GM23338 (cell line): ENCODE results near the gene SHROOM2. TPM values are rescaled to one million over a fixed set of nuclear protein-coding genes. Genes with fewer than 3 reads are reported as not detected.

Experiments
- ATAC-seq: fragments of 200-7000 bp; cut with Tn5 transposase; 3 replicates; pipeline ENCODE4 v1.9.1; 2020
- DNase-seq: peaks from one replicate; pipeline ENCODE4 v3.0.0-alpha.2; 2015; ENCODE audit warnings: low spot score
- H2AFZ ChIP-seq: fragments of 200-600 bp; sonication (generic); 2 replicates; pipeline ENCODE4 v1.8.0; 2016; ENCODE audit warnings: antibody characterized with exemption, mild to moderate bottlenecking, moderate library complexity
- H3F3A ChIP-seq: fragments of 200-600 bp; sonication (generic); replicated peaks from 2 replicates; pipeline ENCODE4 v1.8.0; 2017; ENCODE audit warnings: antibody characterized with exemption, mixed run types, low read depth
- H3K27ac ChIP-seq: fragments of 200-600 bp; sonication (generic); 2 replicates; pipeline ENCODE4 v1.6.1; 2016; ENCODE audit warnings: low read depth
- H3K27me3 ChIP-seq: fragments of 200-600 bp; sonication (generic); 2 replicates; pipeline ENCODE4 v1.8.0; 2016; ENCODE audit warnings: mild to moderate bottlenecking, mixed run types, moderate library complexity; ENCODE audit not compliant: insufficient read depth
- H3K36me3 ChIP-seq: fragments of 200-600 bp; sonication (generic); 2 replicates; pipeline ENCODE4 v1.8.0; 2016; ENCODE audit warnings: mild to moderate bottlenecking; ENCODE audit not compliant: insufficient read depth
- H3K4me1 ChIP-seq: fragments of 200-600 bp; sonication (generic); 2 replicates; pipeline ENCODE4 v1.8.0; 2016; ENCODE audit warnings: mild to moderate bottlenecking, moderate library complexity; ENCODE audit not compliant: insufficient read depth
- H3K4me2 ChIP-seq: fragments of 200-600 bp; sonication (generic); 2 replicates; pipeline ENCODE4 v1.7.1; 2017; ENCODE audit warnings: mixed run types
- H3K4me3 ChIP-seq: fragments of 200-600 bp; sonication (generic); 2 replicates; pipeline ENCODE4 v1.6.1; 2016; ENCODE audit warnings: mixed run types
- H3K79me2 ChIP-seq: fragments of 200-600 bp; sonication (generic); replicated peaks from 2 replicates; pipeline ENCODE4 v1.8.0; 2017; ENCODE audit warnings: mild to moderate bottlenecking; ENCODE audit not compliant: insufficient read depth
- H3K9me2 ChIP-seq: fragments of 200-600 bp; sonication (generic); 2 replicates; pipeline ENCODE4 v1.8.0; 2017; ENCODE audit not compliant: insufficient read depth
- H4K20me1 ChIP-seq: fragments of 200-600 bp; sonication (generic); replicated peaks from 2 replicates; pipeline ENCODE4 v1.8.0; 2017; ENCODE audit warnings: mild to moderate bottlenecking; ENCODE audit not compliant: insufficient read depth
- H3K27ac Mint-ChIP-seq: 2 replicates; pipeline ENCODE4 v1.8.0; 2020; ENCODE audit warnings: inconsistent platforms, mild to moderate bottlenecking, moderate library complexity, mixed read lengths
- H3K27me3 Mint-ChIP-seq: 3 replicates; pipeline ENCODE4 v1.8.0; 2022; ENCODE audit warnings: low read depth, mild to moderate bottlenecking, moderate library complexity, mixed read lengths, inconsistent platforms; ENCODE audit not compliant: insufficient read depth, poor library complexity
- H3K36me3 Mint-ChIP-seq: 3 replicates; pipeline ENCODE4 v1.8.0; 2021; ENCODE audit warnings: low read depth, mild to moderate bottlenecking, inconsistent platforms, moderate library complexity, mixed read lengths
- H3K4me1 Mint-ChIP-seq: 3 replicates; pipeline ENCODE4 v1.8.0; 2020; ENCODE audit warnings: mild to moderate bottlenecking, inconsistent platforms, mixed read lengths
- H3K4me3 Mint-ChIP-seq: 3 replicates; pipeline ENCODE4 v1.8.0; 2021; ENCODE audit warnings: moderate library complexity, mild to moderate bottlenecking, inconsistent platforms, mixed read lengths
- H3K9me3 Mint-ChIP-seq: 3 replicates; pipeline ENCODE4 v1.8.0; 2020; ENCODE audit warnings: moderate library complexity, mild to moderate bottlenecking, inconsistent platforms, mixed read lengths
- CREB1 ChIP-seq: fragments of 250-450 bp; sonication (Bioruptor Pico); IDR thresholded peaks from 2 replicates; pipeline ENCODE4 v1.5.0; 2020; ENCODE audit warnings: low read depth, mild to moderate bottlenecking, moderate library complexity
- CTCF ChIP-seq, 2 experiments: fragments of 200-600 bp in 1 of 2; sonication (generic) in 1 of 2; conservative IDR thresholded peaks; 2 replicates each; pipeline versions ENCODE4 v1.5.1 to v1.6.1; 2016 to 2017; ENCODE audit warnings: antibody characterized with exemption in 2 of 2, low read depth in 2 of 2, mild to moderate bottlenecking in 2 of 2, moderate library complexity in 1 of 2
- ETS1 ChIP-seq: IDR thresholded peaks from 2 replicates; pipeline ENCODE4 v1.6.1; 2016; ENCODE audit warnings: antibody characterized with exemption
- EZH2 ChIP-seq: fragments of 200-600 bp; sonication (generic); IDR thresholded peaks from one replicate; pipeline ENCODE4 v1.8.0; 2017; ENCODE audit warnings: antibody characterized with exemption, mild to moderate bottlenecking, low read depth; ENCODE audit not compliant: unreplicated experiment
- EZH2phosphoT487 ChIP-seq: fragments of 200-600 bp; sonication (generic); IDR thresholded peaks from one replicate; pipeline ENCODE4 v1.8.1; 2018; ENCODE audit warnings: antibody characterized with exemption; ENCODE audit not compliant: unreplicated experiment
- JUNB ChIP-seq: IDR thresholded peaks from one replicate; pipeline ENCODE4 v1.6.1; 2016; ENCODE audit warnings: antibody characterized with exemption; ENCODE audit not compliant: unreplicated experiment
- NANOG ChIP-seq: IDR thresholded peaks from 2 replicates; pipeline ENCODE4 v1.6.1; 2016; ENCODE audit warnings: antibody characterized with exemption, borderline replicate concordance
- POLR2AphosphoS5 ChIP-seq: IDR thresholded peaks from 2 replicates; pipeline ENCODE4 v1.6.1; 2016; ENCODE audit warnings: antibody characterized with exemption, low read depth
- ZNF114 ChIP-seq: fragments of 250-450 bp; sonication (Bioruptor Pico); IDR thresholded peaks from 2 replicates; pipeline ENCODE4 v1.5.0; 2020; ENCODE audit warnings: mild to moderate bottlenecking, moderate library complexity
- ZNF331 ChIP-seq: fragments of 250-450 bp; sonication (Bioruptor Pico); IDR thresholded peaks from 2 replicates; pipeline ENCODE4 v1.5.0; 2020; ENCODE audit warnings: low read depth, mild to moderate bottlenecking, moderate library complexity
- polyA plus RNA-seq: library from polyadenylated mRNA; unstranded; fragments of >200 nt; fragmentation: Nextera tagmentation; extraction: Ambion mirVana; gene quantifications from 2 replicates; pipeline ENCODE4 v1.2.1, GENCODE V29; 2016
- total RNA-seq: library from RNA; depleted of rRNA; stranded (reverse); fragments of >200 nt; shearing (Covaris generic); gene quantifications from 2 replicates; pipeline ENCODE4 v1.2.3, GENCODE V29; 2014
- TF ChIP-seq, protein P1 (sequence below): fragments of 250-450 bp; sonication (Bioruptor Pico); IDR thresholded peaks from 2 replicates; pipeline ENCODE4 v1.5.0; 2020; ENCODE audit warnings: mild to moderate bottlenecking, moderate library complexity
- TF ChIP-seq, protein P2 (sequence below): IDR thresholded peaks from one replicate; pipeline ENCODE4 v1.6.1; 2018; ENCODE audit warnings: antibody characterized with exemption; ENCODE audit not compliant: unreplicated experiment

SHROOM2 gene
- total and polyA plus RNA-seq, 2 experiments from 2014 or later: 3.5 to 15.8 TPM

DNA sequence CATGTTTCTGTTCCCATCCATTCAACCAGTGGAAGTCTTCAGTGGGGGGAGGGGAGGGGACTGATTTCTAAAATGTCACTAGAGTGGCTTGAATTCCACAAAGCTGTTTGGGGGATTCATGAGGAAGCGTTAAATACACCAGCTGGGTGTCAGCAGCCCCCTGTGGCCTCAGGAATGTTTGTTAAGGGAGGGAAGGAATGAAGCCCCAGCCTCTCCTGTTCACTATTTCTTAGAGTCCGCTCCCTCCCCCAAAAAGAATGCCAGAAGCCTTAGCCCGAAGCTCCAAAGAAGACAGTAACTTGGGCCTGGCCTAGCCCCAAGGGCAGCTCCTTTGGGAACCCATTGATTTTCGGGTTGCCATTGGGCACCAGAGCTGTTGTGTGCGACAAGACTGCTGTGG, 3.3 kb downstream of the SHROOM2 start:
- ATAC-seq (peak; percentile 53), DNase-seq (peak; percentile 78)
- Histone ChIP-seq H2AFZ (no peak overlapping the region), H3K36me3 (no peaks in the 10 kb centered on the region), H3K27ac (peak overlapping the region; percentile 92), H3K4me1 (peaks cover 38% of the 10 kb centered on the region), H3K79me2 (peaks cover 59% of the 10 kb centered on the region), H3F3A (no peaks in the 10 kb centered on the region), H3K4me2 (peak overlapping the region; percentile 90), H3K9me2 (no peaks in the 10 kb centered on the region), H4K20me1 (no peaks in the 10 kb centered on the region; the same call in 1 of the 2 replicates), H3K27me3 (peaks cover 13% of the 10 kb centered on the region; the same call in 1 of the 2 replicates), H3K4me3 (peak overlapping the region; percentile 43)
- Mint-ChIP-seq H3K36me3 (0 out of 3 replicates have a peak, but pooled peaks cover 5% of the 10 kb centered on the region), H3K27me3 (peaks cover 12% of the 10 kb centered on the region), H3K4me1 (peaks cover 36% of the 10 kb centered on the region), H3K9me3 (no peaks in the 10 kb centered on the region), H3K27ac (peak overlapping the region; percentile 92), H3K4me3 (peak overlapping the region; percentile 86)
- no peak for TF ChIP-seq ZNF114 (CRISPR knock-in tag)
- TF ChIP-seq EZH2: no peak
- TF ChIP-seq POLR2AphosphoS5: no peak
- TF ChIP-seq, protein P1, sequence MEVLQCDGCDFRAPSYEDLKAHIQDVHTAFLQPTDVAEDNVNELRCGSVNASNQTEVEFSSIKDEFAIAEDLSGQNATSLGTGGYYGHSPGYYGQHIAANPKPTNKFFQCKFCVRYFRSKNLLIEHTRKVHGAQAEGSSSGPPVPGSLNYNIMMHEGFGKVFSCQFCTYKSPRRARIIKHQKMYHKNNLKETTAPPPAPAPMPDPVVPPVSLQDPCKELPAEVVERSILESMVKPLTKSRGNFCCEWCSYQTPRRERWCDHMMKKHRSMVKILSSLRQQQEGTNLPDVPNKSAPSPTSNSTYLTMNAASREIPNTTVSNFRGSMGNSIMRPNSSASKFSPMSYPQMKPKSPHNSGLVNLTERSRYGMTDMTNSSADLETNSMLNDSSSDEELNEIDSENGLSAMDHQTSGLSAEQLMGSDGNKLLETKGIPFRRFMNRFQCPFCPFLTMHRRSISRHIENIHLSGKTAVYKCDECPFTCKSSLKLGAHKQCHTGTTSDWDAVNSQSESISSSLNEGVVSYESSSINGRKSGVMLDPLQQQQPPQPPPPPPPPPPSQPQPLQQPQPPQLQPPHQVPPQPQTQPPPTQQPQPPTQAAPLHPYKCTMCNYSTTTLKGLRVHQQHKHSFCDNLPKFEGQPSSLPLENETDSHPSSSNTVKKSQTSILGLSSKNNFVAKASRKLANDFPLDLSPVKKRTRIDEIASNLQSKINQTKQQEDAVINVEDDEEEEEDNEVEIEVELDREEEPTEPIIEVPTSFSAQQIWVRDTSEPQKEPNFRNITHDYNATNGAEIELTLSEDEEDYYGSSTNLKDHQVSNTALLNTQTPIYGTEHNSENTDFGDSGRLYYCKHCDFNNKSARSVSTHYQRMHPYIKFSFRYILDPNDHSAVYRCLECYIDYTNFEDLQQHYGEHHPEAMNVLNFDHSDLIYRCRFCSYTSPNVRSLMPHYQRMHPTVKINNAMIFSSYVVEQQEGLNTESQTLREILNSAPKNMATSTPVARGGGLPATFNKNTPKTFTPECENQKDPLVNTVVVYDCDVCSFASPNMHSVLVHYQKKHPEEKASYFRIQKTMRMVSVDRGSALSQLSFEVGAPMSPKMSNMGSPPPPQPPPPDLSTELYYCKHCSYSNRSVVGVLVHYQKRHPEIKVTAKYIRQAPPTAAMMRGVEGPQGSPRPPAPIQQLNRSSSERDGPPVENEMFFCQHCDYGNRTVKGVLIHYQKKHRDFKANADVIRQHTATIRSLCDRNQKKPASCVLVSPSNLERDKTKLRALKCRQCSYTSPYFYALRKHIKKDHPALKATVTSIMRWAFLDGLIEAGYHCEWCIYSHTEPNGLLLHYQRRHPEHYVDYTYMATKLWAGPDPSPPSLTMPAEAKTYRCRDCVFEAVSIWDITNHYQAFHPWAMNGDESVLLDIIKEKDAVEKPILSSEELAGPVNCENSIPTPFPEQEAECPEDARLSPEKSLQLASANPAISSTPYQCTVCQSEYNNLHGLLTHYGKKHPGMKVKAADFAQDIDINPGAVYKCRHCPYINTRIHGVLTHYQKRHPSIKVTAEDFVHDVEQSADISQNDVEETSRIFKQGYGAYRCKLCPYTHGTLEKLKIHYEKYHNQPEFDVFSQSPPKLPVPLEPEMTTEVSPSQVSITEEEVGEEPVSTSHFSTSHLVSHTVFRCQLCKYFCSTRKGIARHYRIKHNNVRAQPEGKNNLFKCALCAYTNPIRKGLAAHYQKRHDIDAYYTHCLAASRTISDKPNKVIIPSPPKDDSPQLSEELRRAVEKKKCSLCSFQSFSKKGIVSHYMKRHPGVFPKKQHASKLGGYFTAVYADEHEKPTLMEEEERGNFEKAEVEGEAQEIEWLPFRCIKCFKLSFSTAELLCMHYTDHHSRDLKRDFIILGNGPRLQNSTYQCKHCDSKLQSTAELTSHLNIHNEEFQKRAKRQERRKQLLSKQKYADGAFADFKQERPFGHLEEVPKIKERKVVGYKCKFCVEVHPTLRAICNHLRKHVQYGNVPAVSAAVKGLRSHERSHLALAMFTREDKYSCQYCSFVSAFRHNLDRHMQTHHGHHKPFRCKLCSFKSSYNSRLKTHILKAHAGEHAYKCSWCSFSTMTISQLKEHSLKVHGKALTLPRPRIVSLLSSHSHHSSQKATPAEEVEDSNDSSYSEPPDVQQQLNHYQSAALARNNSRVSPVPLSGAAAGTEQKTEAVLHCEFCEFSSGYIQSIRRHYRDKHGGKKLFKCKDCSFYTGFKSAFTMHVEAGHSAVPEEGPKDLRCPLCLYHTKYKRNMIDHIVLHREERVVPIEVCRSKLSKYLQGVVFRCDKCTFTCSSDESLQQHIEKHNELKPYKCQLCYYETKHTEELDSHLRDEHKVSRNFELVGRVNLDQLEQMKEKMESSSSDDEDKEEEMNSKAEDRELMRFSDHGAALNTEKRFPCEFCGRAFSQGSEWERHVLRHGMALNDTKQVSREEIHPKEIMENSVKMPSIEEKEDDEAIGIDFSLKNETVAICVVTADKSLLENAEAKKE (CRISPR knock-in tag): no peak
- TF ChIP-seq, protein P2, sequence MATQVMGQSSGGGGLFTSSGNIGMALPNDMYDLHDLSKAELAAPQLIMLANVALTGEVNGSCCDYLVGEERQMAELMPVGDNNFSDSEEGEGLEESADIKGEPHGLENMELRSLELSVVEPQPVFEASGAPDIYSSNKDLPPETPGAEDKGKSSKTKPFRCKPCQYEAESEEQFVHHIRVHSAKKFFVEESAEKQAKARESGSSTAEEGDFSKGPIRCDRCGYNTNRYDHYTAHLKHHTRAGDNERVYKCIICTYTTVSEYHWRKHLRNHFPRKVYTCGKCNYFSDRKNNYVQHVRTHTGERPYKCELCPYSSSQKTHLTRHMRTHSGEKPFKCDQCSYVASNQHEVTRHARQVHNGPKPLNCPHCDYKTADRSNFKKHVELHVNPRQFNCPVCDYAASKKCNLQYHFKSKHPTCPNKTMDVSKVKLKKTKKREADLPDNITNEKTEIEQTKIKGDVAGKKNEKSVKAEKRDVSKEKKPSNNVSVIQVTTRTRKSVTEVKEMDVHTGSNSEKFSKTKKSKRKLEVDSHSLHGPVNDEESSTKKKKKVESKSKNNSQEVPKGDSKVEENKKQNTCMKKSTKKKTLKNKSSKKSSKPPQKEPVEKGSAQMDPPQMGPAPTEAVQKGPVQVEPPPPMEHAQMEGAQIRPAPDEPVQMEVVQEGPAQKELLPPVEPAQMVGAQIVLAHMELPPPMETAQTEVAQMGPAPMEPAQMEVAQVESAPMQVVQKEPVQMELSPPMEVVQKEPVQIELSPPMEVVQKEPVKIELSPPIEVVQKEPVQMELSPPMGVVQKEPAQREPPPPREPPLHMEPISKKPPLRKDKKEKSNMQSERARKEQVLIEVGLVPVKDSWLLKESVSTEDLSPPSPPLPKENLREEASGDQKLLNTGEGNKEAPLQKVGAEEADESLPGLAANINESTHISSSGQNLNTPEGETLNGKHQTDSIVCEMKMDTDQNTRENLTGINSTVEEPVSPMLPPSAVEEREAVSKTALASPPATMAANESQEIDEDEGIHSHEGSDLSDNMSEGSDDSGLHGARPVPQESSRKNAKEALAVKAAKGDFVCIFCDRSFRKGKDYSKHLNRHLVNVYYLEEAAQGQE: no peak
- TF ChIP-seq EZH2phosphoT487: no peak
- no peak for TF ChIP-seq CREB1 (CRISPR knock-in tag)
- TF ChIP-seq ETS1: no peak
- no peak for TF ChIP-seq NANOG
- no peak for TF ChIP-seq CTCF (conservative IDR thresholded peaks at IDR 0.05; ENCODE audit: low read depth in 2 of 2)
- TF ChIP-seq ZNF331 (CRISPR knock-in tag): no peak
- TF ChIP-seq JUNB: no peak
